Type B pancreatic cell (in vitro differentiated cells): ENCODE measurements around the gene GAREM1. TPM values are rescaled to one million over a fixed set of nuclear protein-coding genes. Genes with fewer than 3 reads are reported as not detected.

ENCODE experiments used
- DNase-seq: peaks from one replicate; pipeline ENCODE4 v3.0.0; 2021; ENCODE audit warnings: mixed read lengths; ENCODE audit not compliant: unreplicated experiment; ENCODE audit errors: extremely low spot score
- H3K27ac Mint-ChIP-seq: 2 replicates; pipeline ENCODE4 v1.8.0; 2021; ENCODE audit warnings: mild to moderate bottlenecking, mixed read lengths
- H3K27me3 Mint-ChIP-seq: 2 replicates; pipeline ENCODE4 v1.8.0; 2021; ENCODE audit warnings: mixed read lengths
- H3K36me3 Mint-ChIP-seq: 2 replicates; pipeline ENCODE4 v1.8.0; 2021; ENCODE audit warnings: mixed read lengths
- H3K4me1 Mint-ChIP-seq: one replicate; pipeline ENCODE4 v1.8.0; 2021; ENCODE audit warnings: mixed read lengths; ENCODE audit not compliant: unreplicated experiment
- H3K4me3 Mint-ChIP-seq: 2 replicates; pipeline ENCODE4 v1.8.0; 2021; ENCODE audit warnings: mild to moderate bottlenecking, mixed read lengths
- H3K9me3 Mint-ChIP-seq: 2 replicates; pipeline ENCODE4 v1.8.0; 2021; ENCODE audit warnings: mixed read lengths
- total RNA-seq: library from RNA; stranded (reverse); gene quantifications from 2 replicates; pipeline ENCODE4 v1.2.1, GENCODE V29; 2021; ENCODE audit warnings: low replicate concordance
- TF ChIP-seq, protein P1 (sequence below): fragments of 200-600 bp; sonication (generic); conservative IDR thresholded peaks from 2 replicates; pipeline ENCODE4 v1.5.0; 2021; ENCODE audit warnings: antibody characterized with exemption, mild to moderate bottlenecking

The GAREM1 gene
- total RNA-seq, 1 donor from 2014 or later = 17.8 TPM

- Mint-ChIP-seq H3K36me3 (peaks cover 6% of the 10 kb centered on the region), H3K4me3 (no peak overlapping the region), H3K27ac (no peak overlapping the region), H3K4me1 (peaks cover 34% of the 10 kb centered on the region), H3K27me3 (no peaks in the 10 kb centered on the region), H3K9me3 (no peaks in the 10 kb centered on the region)
- no peak for DNase-seq
- TF ChIP-seq, protein P1, sequence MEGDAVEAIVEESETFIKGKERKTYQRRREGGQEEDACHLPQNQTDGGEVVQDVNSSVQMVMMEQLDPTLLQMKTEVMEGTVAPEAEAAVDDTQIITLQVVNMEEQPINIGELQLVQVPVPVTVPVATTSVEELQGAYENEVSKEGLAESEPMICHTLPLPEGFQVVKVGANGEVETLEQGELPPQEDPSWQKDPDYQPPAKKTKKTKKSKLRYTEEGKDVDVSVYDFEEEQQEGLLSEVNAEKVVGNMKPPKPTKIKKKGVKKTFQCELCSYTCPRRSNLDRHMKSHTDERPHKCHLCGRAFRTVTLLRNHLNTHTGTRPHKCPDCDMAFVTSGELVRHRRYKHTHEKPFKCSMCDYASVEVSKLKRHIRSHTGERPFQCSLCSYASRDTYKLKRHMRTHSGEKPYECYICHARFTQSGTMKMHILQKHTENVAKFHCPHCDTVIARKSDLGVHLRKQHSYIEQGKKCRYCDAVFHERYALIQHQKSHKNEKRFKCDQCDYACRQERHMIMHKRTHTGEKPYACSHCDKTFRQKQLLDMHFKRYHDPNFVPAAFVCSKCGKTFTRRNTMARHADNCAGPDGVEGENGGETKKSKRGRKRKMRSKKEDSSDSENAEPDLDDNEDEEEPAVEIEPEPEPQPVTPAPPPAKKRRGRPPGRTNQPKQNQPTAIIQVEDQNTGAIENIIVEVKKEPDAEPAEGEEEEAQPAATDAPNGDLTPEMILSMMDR = no peak
These were observed 194.4 kb downstream of the GAREM1 start for GRCh38 chr18:32276256-32276655.

DNA sequence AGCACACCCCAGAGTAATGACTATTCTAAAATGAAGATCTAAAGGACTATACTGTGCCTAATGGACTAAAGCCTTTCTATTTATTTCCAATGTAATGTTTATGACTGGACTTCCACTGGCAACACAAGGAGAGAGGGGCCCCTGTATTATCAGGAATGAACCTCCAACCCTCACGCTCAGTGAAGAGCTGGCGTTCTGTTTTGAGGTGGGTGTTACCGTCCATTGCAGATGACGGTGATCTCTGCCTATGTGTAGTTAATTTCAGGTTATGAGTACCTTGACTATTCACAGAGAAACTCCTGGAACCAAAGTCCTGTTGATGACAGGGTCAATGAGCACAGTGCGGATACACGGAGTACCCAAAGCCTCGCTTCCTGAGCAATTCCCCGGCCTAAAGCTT is 195.5 kb downstream of the GAREM1 start:
- H3K4me1 Mint-ChIP-seq = peaks cover 34% of the 10 kb centered on the region
- TF ChIP-seq, protein P1 = no peak
- peaks cover 6% of the 10 kb centered on the region for H3K36me3 Mint-ChIP-seq
- H3K4me3 Mint-ChIP-seq = no peak overlapping the region
- no peak for DNase-seq
- H3K9me3 Mint-ChIP-seq = no peaks in the 10 kb centered on the region
- no peak overlapping the region for H3K27ac Mint-ChIP-seq
- no peaks in the 10 kb centered on the region for H3K27me3 Mint-ChIP-seq

- Mint-ChIP-seq H3K4me1 (peaks cover 34% of the 10 kb centered on the region), H3K36me3 (peaks cover 6% of the 10 kb centered on the region), H3K27me3 (no peaks in the 10 kb centered on the region), H3K9me3 (no peaks in the 10 kb centered on the region), H3K4me3 (no peak overlapping the region), H3K27ac (no peak overlapping the region)
- TF ChIP-seq, protein P1 = no peak
- DNase-seq = no peak
These were observed 196.4 kb downstream of the GAREM1 start for GRCh38 chr18:32274307-32274706.

DNA sequence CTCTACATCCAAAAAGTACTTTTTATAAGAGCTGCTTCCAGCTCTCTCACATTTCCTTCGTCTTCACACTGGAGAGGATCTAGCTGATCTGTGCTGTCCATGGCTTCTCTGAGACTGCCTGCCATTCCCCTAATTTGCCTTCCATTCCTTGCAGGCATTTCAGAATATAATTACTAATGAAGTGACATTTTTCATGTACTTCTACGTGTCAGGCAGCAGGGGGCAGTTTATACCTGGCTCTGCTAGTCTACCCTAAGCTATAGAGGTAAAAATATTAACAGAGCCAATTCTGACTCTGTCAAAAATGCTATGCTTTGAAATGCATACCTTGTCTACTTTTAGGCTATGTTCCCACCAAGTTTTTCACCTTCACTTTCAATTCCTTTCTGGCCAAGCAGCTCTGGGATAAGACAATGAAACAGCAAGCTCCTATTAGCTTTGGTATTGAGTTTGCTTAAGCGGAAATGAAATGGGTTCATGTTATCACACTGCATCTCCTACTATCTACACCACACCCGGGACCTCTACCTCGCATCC is 198.9 kb downstream of the GAREM1 start:
- TF ChIP-seq, protein P1 = peak; percentile 82
- H3K9me3 Mint-ChIP-seq = no peaks in the 10 kb centered on the region
- H3K27me3 Mint-ChIP-seq = no peaks in the 10 kb centered on the region

GRCh38 chr18:32270341-32270740 is 200.3 kb downstream of the GAREM1 start:
- Mint-ChIP-seq H3K9me3 (no peaks in the 10 kb centered on the region), H3K36me3 (peaks cover 6% of the 10 kb centered on the region), H3K4me1 (peaks cover 6% of the 10 kb centered on the region), H3K4me3 (no peak overlapping the region), H3K27ac (no peak overlapping the region), H3K27me3 (no peaks in the 10 kb centered on the region)
- no peak for DNase-seq
- TF ChIP-seq, protein P1 = no peak

More for the DNA sequence above, 198.9 kb downstream of the GAREM1 start:
- no peak overlapping the region for H3K4me3 Mint-ChIP-seq
- no peak for DNase-seq
- H3K36me3 Mint-ChIP-seq = peaks cover 6% of the 10 kb centered on the region
- H3K4me1 Mint-ChIP-seq = peaks cover 12% of the 10 kb centered on the region
- H3K27ac Mint-ChIP-seq = no peak overlapping the region

DNA sequence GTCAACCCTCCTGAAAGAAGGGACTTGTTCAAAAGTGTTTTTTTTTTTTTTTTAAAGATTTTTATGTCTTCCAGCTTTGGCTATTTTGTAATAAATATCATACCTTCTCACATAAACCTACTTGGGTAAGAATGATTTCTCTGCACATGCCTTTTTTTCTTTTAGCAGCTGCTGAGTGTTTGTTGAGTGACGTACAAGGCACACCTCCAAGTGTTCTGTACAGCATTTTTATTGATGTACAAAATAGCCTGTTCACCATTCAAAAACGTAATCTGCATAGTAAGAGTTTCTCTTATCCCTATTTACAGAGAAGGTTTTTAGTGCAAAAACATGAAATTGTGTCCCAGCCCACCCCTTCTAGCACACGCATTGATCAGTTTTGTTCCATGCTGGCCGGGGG is 203.2 kb downstream of the GAREM1 start:
- H3K36me3 Mint-ChIP-seq = peaks cover 6% of the 10 kb centered on the region
- no peak overlapping the region for H3K27ac Mint-ChIP-seq
- no peak overlapping the region for H3K4me3 Mint-ChIP-seq
- DNase-seq = no peak
- no peaks in the 10 kb centered on the region for H3K27me3 Mint-ChIP-seq
- TF ChIP-seq, protein P1 = no peak
- peaks cover 6% of the 10 kb centered on the region for H3K4me1 Mint-ChIP-seq
- H3K9me3 Mint-ChIP-seq = no peaks in the 10 kb centered on the region
